Peyer's patch (tissue), 4 donors: Measurements from ENCODE around the gene NACC2. TPM values are rescaled to one million over a fixed set of nuclear protein-coding genes. Genes with fewer than 3 reads are reported as not detected.

Experiments used
- DNase-seq, 3 donors: peaks; one replicate each; pipeline ENCODE4 v3.0.0-alpha.2; 2017 to 2019
- H3K27ac ChIP-seq, 4 donors: fragments of 200-600 bp; sonication (generic); one replicate each; pipeline ENCODE4 v1.5.1; 2016 to 2019
- H3K27me3 ChIP-seq, 2 donors: fragments of 200-600 bp; sonication (generic); one replicate each; pipeline ENCODE4 v1.5.1; 2019
- H3K36me3 ChIP-seq, 3 donors: fragments of 200-600 bp; sonication (generic); one replicate each; pipeline ENCODE4 v1.5.1; 2016 to 2019
- H3K4me1 ChIP-seq, 4 donors: fragments of 200-600 bp; sonication (generic); one replicate each; pipeline ENCODE4 v1.5.1; 2016 to 2019
- H3K4me3 ChIP-seq, 4 donors: fragments of 200-600 bp; sonication (generic); 1 replicate in 3 of 4; 2 replicates in 1 of 4; pipeline ENCODE4 v1.5.1; 2016 to 2019; ENCODE audit warnings: mild to moderate bottlenecking in 1 of 4
- H3K9me3 ChIP-seq, 4 donors: fragments of 200-600 bp; sonication (generic); one replicate each; pipeline ENCODE4 v1.5.1; 2016 to 2019; ENCODE audit warnings: mild to moderate bottlenecking in 1 of 4
- POLR2A ChIP-seq, 2 donors: fragments of 450-650 bp; IDR thresholded peaks; one replicate each; pipeline ENCODE4 v1.5.1; 2017; ENCODE audit warnings: antibody characterized with exemption in 2 of 2, mild to moderate bottlenecking in 2 of 2, moderate library complexity in 2 of 2
- total RNA-seq, 4 donors: library from RNA; depleted of rRNA; stranded (reverse); fragments of >200 nt; gene quantifications; one replicate each; pipeline ENCODE4 v1.1.0, GENCODE V29; 2016
- TF ChIP-seq, protein P1 (sequence below), 6 experiments: fragments of 450-650 bp in 4 of 6; fragments of 200-600 bp in 2 of 6; sonication (generic) in 1 of 6; IDR thresholded peaks; one replicate each; pipeline ENCODE4 v1.5.1; 2017 to 2019; ENCODE audit warnings: antibody characterized with exemption in 6 of 6, mild to moderate bottlenecking in 3 of 6, moderate library complexity in 1 of 6

NACC2 gene
- total RNA-seq, 4 donors from 2014 or later, result 8.3 to 24.3 (median 23.1) TPM

DNA sequence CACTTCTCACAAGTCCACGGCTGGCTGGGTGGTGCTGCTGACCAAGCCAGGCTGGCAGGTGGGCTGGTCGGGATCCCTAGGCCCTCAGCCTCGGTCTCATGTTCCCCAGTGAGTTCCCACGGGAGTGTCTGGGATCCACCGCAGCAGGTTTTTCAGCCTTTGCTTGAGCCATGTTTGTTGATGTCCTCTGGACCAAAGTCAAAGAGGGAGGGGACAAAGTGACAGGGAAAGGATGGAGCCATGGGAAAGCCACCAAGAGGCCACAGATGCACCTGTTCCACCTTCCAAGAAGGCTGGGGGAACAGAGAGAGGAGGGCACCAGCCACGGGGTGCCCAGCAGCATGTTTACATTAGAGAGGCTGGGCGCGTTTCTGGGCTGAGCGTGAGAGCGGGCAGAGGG, 131.2 kb downstream of the NACC2 start:
- TF ChIP-seq, protein P1, sequence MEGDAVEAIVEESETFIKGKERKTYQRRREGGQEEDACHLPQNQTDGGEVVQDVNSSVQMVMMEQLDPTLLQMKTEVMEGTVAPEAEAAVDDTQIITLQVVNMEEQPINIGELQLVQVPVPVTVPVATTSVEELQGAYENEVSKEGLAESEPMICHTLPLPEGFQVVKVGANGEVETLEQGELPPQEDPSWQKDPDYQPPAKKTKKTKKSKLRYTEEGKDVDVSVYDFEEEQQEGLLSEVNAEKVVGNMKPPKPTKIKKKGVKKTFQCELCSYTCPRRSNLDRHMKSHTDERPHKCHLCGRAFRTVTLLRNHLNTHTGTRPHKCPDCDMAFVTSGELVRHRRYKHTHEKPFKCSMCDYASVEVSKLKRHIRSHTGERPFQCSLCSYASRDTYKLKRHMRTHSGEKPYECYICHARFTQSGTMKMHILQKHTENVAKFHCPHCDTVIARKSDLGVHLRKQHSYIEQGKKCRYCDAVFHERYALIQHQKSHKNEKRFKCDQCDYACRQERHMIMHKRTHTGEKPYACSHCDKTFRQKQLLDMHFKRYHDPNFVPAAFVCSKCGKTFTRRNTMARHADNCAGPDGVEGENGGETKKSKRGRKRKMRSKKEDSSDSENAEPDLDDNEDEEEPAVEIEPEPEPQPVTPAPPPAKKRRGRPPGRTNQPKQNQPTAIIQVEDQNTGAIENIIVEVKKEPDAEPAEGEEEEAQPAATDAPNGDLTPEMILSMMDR (IDR thresholded peaks at IDR 0.05), result no peak
- no peak for TF ChIP-seq POLR2A (IDR thresholded peaks at IDR 0.05)
- no peak for DNase-seq
- no peak overlapping the region for H3K27ac ChIP-seq
- no peaks in the 10 kb centered on the region for H3K9me3 ChIP-seq
- no peak overlapping the region for H3K4me3 ChIP-seq
- H3K36me3 ChIP-seq, result no peaks in the 10 kb centered on the region
- H3K27me3 ChIP-seq, result no peaks in the 10 kb centered on the region
- peaks cover 0 to 11% (median 1%) of the 10 kb centered on the region in 4 donors for H3K4me1 ChIP-seq

DNA sequence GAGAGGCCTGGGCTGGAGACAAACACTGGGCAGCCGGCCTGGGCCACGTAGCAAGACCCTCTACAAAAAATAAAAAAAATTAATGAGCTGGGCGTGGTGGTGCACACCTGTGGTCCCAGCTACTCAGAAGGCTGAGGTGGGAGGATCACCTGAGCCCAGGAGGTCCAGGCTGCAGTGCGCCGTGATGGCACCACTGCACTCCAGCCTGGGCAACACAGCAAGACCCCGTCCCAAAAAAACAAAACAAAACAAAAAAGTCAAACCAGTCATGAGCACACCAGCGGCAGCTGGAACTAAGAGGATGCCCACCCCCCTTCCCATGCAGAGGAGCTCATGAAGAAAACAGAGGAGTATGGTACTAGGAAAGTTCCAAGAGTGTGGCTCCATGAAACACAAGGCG, 131.8 kb downstream of the NACC2 start:
- Histone ChIP-seq H3K9me3 (no peaks in the 10 kb centered on the region), H3K36me3 (no peaks in the 10 kb centered on the region), H3K4me1 (peaks cover 0 to 11% (median 1%) of the 10 kb centered on the region in 4 donors), H3K27ac (no peak overlapping the region), H3K27me3 (no peaks in the 10 kb centered on the region), H3K4me3 (no peak overlapping the region)
- TF ChIP-seq, protein P1 (IDR thresholded peaks at IDR 0.05), result no peak
- no peak for TF ChIP-seq POLR2A (IDR thresholded peaks at IDR 0.05)
- no peak for DNase-seq

DNA sequence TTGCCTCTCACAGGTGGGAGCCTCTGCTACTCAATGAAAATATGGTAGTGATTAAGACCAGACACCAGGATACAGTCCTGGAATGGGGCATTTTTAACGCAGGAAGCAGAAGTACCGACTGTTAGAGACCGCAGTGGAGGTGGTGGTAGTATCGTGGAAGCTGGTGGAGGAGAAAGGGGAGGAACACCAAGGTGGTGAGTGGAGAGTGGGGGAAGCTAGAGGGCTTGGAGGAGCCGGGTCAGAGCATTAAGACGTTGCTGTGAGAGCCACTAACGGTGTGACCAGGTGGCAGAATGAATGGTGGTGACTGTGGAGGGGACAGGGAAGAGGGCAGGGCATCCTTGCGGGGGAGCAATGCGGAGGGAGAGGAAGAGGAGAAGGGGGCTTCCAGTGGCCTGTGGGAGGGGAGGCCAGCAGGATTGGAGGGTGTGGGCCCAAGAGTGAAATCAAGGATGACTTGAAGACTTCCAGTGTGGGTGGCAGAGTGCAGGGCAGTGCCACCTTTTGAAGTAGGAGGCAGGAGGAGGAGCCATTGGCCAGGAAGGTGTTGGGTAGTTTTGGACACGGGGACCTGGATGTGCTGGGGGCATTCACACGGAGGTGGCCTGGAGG, 132.3 kb downstream of the NACC2 start:
- Histone ChIP-seq H3K4me3 (no peak overlapping the region), H3K9me3 (no peaks in the 10 kb centered on the region), H3K4me1 (peaks cover 0 to 11% (median 1%) of the 10 kb centered on the region in 4 donors), H3K36me3 (no peaks in the 10 kb centered on the region), H3K27me3 (no peaks in the 10 kb centered on the region), H3K27ac (no peak overlapping the region)
- TF ChIP-seq, protein P1 (IDR thresholded peaks at IDR 0.05), result no peak
- no peak for DNase-seq

DNA sequence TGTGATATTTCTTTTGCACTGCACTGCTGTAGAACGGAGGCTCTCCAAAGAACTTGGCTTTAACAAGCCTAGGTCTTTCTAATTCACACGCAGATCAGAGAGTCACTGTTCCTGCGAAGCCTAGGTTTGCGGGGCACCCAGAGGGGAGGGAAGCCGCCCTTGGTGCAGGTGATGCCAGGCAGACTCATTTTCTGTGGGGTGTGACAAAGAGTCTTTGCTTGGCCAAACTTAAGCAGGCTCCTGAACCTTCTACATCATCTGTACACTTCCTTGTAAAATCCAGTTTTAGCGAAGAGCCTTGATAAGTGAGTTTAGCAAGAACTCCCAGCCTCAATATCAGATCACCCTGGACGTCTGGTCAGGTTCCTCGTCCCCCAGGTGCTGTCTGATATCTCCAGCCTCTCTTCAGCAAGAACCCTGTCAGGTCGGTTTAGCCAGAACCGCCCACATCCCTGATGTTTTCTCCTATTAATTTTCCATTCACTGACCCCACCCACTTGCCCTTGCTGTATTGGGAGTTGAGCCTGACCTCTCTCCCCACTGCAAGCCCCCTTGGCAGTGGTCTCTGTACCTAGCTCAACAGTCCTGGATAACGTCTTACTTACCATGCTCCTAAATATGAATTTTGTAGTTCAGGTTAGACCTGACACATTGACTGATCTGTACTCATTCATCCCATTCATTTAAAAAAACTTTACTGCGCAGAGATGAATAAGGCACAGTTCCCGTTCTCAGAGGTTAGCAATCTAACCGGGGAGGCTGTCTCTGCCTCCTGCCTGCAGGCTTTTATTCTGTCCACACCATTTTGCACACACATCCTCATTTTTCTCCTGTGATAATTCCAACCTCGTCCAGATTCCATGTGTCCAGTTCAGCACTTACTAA, 133.0 kb downstream of the NACC2 start:
- H3K27me3 ChIP-seq, result no peaks in the 10 kb centered on the region
- H3K4me3 ChIP-seq, result no peak overlapping the region
- H3K36me3 ChIP-seq, result no peaks in the 10 kb centered on the region
- TF ChIP-seq POLR2A (IDR thresholded peaks at IDR 0.05), result no peak
- TF ChIP-seq, protein P1 (IDR thresholded peaks at IDR 0.05), result no peak
- no peak for DNase-seq
- H3K27ac ChIP-seq, result no peak overlapping the region
- H3K4me1 ChIP-seq, result peaks cover 0 to 11% (median 1%) of the 10 kb centered on the region in 4 donors
- H3K9me3 ChIP-seq, result no peaks in the 10 kb centered on the region

DNA sequence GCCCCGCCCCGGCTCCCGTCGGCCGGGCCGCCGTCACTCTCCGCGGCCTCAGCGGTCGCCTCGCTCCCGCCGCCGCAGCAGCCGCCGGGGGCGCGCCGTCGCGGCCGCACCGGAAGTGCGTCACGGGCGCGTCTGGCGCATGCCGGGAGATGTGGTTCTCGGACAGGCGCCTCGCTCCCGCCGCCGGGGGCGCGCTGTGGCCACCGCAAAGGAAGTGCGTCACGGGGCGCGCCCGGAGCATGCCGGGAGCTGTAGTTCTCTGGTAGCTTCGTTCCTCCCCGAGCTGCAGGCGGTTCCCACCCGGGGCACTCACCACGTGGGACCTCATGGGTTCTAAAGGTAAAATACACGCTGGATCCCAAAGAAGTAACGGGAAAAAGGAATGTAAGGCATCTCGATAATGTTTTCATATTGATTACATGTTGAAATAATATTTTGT, 133.8 kb downstream of the NACC2 start, which contains the start of gene UBAC1:
Gene UBAC1 (minus strand): TSS at position 97 of the 439 bp plus-strand sequence. CDS start 211 bp downstream, outside the sequence.
- Histone ChIP-seq H3K27ac (peak within 1 kb of the TSS; percentile 83 to 94 (median 90)), H3K36me3 (no peaks in the 10 kb centered on the region), H3K4me1 (peaks cover 0 to 11% (median 1%) of the 10 kb centered on the region in 4 donors), H3K9me3 (no peaks in the 10 kb centered on the region), H3K27me3 (no peaks in the 10 kb centered on the region), H3K4me3 (peak within 1 kb of the TSS; percentile 62 to 97 (median 93))
- no peak for TF ChIP-seq POLR2A (IDR thresholded peaks at IDR 0.05)
- TF ChIP-seq, protein P1 (IDR thresholded peaks at IDR 0.05), result peak; percentile 35 to 78 (median 60)
- peak; percentile 96 to 98 (median 98) for DNase-seq
